HG03095 (cell line): ENCODE measurements around the gene ECHDC3.
"Not testable (repeated sequence)": the region's sequence is repeated elsewhere in the genome, so short reads cannot be mapped to it uniquely, and the experiment has no call there.

Experiments
- ATAC-seq: cut with Tn5 transposase; IDR thresholded peaks from one replicate; pipeline ENCODE4 v1.9.1; 2021; ENCODE audit warnings: moderate library complexity; ENCODE audit not compliant: unreplicated experiment

Gene ECHDC3

GRCh38 chr10:11715815-11716494 lies 26.2 kb upstream of the ECHDC3 start:
- ATAC-seq: no peak

- ATAC-seq: no peak
These were observed 25.5 kb upstream of the ECHDC3 start for GRCh38 chr10:11716686-11717085.

- ATAC-seq: no peak
These were observed 22.5 kb upstream of the ECHDC3 start for GRCh38 chr10:11719496-11720259.

GRCh38 chr10:11720260-11720741 lies 21.9 kb upstream of the ECHDC3 start:
- no peak for ATAC-seq

GRCh38 chr10:11721806-11722205 lies 20.4 kb upstream of the ECHDC3 start:
- ATAC-seq: no peak

GRCh38 chr10:11723359-11723758 lies 18.8 kb upstream of the ECHDC3 start:
- ATAC-seq: no peak

- no peak for ATAC-seq
These were observed 17.0 kb upstream of the ECHDC3 start for GRCh38 chr10:11724938-11725776.

- ATAC-seq: no peak
These were observed 16.3 kb upstream of the ECHDC3 start for GRCh38 chr10:11725912-11726311.

- ATAC-seq: no peak
These were observed 14.6 kb upstream of the ECHDC3 start for GRCh38 chr10:11727563-11727962.

- no peak for ATAC-seq
These were observed 13.8 kb upstream of the ECHDC3 start for GRCh38 chr10:11728353-11728752.

GRCh38 chr10:11729790-11730315 lies 12.3 kb upstream of the ECHDC3 start:
- no peak for ATAC-seq

GRCh38 chr10:11730779-11731178 lies 11.4 kb upstream of the ECHDC3 start:
- ATAC-seq: no peak

GRCh38 chr10:11736767-11737166 lies 5.4 kb upstream of the ECHDC3 start:
- not testable (repeated sequence) for ATAC-seq

- not testable (repeated sequence) for ATAC-seq
These were observed 4.7 kb upstream of the ECHDC3 start for GRCh38 chr10:11737258-11738032.

- ATAC-seq: no peak
These were observed 1.3 kb upstream of the ECHDC3 start for GRCh38 chr10:11740907-11741306.

- no peak for ATAC-seq
These were observed 574 bp upstream of the ECHDC3 start for GRCh38 chr10:11741608-11742007.

GRCh38 chr10:11742779-11743298 lies 657 bp downstream of the ECHDC3 start:
- peak; percentile 5 for ATAC-seq

GRCh38 chr10:11743461-11744338 lies 1.5 kb downstream of the ECHDC3 start:
- no peak for ATAC-seq

- no peak for ATAC-seq
These were observed 2.9 kb downstream of the ECHDC3 start for GRCh38 chr10:11745045-11745444.
